Measurements from ENCODE around the gene ERI3.
A peak's percentile ranks its signal among the peaks of the same experiment; 100 is the strongest.
"Not testable (repeated sequence)": the region's sequence is repeated elsewhere in the genome, so short reads cannot be mapped to it uniquely, and the experiment has no call there.

ERI3 gene

DNA sequence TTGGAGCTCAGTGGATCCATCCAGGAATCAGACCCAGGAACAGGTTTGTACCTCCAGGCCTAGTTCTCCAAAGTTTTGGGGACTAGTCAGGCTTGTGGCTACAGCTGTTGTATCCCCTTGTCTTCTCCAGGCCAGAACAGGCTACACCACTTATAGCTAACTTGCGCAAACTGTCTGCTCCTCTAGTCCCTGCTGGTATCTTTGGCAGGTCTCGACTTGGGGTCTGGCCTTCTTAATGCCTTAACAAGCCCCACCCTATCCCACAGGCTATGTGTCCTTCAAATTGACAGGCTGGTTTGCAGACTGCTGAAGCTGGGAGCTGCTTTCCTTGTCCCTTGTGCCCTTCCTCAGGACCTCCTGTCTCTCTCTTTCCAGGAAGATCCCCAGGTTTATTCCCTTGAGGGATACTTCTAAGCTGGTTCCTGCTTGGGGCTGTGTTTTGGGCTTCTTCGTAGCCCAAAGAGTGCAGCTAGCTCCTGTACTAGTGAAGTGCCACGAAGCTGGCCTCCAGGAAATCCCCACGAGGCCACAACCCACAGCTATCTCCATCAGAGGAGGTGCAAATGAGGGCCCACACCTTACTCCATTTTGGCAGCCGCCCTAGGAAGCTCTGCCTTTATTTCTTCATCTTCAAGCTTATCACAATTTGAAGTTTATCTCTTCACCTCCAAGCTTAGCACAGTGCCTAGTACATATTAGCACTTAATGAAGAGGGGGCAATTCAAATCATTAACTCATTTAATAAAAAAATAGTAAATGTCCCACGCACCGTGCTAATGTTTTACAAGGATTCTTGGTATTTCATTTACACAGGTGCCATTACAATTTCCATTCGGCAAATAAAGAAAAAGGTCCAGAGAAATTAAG lies 142.5 kb downstream of the ERI3 start:
- peak in 1 of 3 experiments; percentile 32 for DNase-seq (ENCODE audit: low read depth in 3 of 3)

DNA sequence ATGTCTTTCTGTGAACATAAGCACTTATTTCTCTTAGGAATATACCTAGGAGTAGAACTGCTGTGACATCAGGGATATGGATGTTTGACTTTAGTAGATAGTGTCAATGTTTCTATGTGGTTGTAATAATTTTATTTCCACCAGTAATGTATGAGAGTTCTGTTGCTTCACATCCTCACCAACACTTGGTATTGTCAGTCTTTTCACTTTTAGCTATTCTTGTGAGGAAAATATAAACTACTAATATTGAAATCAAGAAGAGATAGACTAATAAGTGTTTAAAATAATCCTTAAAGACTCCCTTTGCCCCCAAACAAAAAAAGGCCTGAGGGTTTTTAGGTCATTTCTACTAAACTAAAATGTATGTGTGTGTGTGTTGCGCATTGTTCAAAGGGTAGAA lies 144.5 kb downstream of the ERI3 start:
- no peak for DNase-seq (ENCODE audit: low read depth in 3 of 3)

DNA sequence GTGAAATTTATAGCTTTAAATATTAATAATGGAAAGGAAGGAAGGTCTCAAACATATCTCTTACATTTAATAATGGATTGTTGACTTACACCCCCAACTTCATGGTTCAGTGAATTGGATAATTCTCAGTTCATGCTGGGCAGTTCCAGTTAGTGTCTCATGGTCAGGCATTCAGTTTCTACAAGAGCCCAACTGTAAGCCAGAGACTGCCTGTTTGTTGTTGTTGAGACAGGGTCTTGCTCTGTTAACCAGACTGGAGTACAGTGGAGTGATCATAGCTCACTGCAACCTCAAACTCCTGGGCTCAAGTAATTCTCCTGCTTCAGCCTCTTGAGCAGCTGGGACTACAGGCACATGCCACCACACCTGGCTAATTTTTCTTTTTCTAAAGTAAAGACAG lies 146.8 kb downstream of the ERI3 start:
- DNase-seq (ENCODE audit: low read depth in 3 of 3), result no peak

DNA sequence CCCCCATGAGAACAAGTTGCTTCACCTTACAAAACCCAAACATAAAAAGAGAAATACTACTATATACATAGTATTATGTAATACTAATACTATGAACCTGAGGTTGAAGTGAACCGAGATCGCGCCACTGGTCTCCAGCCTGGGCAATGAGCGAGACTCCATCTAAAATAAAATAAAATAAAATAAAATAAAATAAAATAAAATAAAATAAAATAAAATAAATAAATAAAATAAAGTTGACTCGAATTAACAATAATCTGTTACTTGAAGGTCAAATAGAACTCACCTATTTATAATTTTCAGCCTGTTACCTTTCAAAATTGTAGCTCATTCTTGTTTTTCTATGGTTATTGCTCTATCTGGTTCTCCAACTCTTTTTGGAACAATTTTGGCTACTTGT lies 148.5 kb downstream of the ERI3 start:
- DNase-seq (ENCODE audit: low read depth in 3 of 3), result not testable (repeated sequence)

DNA sequence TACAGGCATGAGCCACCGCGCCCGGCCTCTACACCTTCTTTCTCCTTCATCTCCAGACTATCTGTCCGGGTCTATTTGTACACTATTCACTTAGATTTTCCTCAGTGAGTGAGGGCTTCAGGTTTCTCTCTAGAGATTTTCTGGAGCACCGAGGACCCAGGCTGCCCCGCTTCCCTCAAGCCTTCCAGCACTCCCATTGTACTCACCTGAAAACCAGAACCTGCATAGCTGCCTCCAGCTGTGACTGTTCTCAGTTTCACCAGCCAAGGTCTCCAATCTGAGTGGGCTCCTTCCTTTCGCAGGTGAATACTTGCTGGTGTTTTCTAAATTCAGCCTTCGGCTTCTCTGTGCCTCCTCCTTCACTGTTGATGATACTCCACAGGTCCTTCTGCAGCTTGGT lies 154.7 kb downstream of the ERI3 start:
- no peak for DNase-seq (ENCODE audit: low read depth in 3 of 3)

DNA sequence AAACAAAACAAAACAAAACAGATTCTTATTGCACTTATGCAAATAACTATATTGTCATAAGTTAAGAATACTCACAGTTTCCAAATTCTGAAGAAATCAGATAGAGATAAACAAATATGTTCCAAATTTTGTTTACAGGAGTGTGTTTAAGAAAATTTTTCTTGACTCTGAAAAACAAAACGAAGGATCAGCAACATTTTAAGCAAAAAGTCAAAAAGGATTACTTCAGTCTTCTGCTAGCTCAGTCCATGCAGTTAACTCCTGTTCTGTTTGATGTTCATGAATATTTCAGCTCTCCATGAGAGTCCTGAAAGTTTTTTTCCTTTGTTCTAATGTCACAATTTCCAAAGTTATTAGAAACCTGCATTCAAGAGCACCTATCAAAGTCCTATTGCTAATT lies 180.4 kb downstream of the ERI3 start:
- DNase-seq (ENCODE audit: low read depth in 3 of 3), result no peak
